ENCODE data around the gene KLF7.

Gene KLF7

GRCh38 chr2:207165121-207166038, at the start of gene KLF7:
TSS of gene KLF7 (minus strand) at chr2:207165948. CDS start at chr2:207165568, 380 bp downstream.
- in situ Hi-C loops (cut with MboI; ENCODE audit: low sequenced_read_pairs), result loop anchor here (10.0 to 25.0 kb wide), 2 partner anchors 181 to 297 kb away; no protein-coding TSS in a partner anchor
- H3K4me3 ChIP-seq, result peak within 1 kb of the TSS; percentile 66
- peak in 1 of 2 experiments; percentile 52 for DNase-seq (ENCODE audit: low spot score in 2 of 2)
- no peaks in the 10 kb centered on the region for H3K9me3 ChIP-seq
- H3K27me3 ChIP-seq (ENCODE audit: low read depth), result no peaks in the 10 kb centered on the region
- peaks cover 34% of the 10 kb centered on the region for H3K4me1 ChIP-seq
- no peaks in the 10 kb centered on the region for H3K36me3 ChIP-seq (replicated peaks)

DNA sequence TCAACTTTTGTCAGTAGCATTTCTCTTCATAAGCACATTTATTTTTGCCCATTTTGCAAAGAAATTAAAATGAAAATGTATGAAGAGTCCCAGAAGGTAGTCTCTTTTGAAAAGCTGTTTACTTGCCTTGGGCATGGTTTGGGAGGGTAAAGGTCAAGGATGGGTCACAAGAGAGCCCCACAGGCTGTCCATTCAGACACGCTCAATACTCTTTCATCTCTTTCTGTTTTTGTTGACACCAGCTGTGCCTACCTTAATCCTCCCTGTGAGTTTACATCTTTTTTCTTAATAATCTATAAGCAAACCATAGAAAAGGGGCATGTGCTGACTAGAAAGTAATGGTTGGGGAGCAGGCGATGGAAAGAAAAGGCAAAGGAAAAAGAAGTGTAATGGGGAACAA, 49.6 kb upstream of the KLF7 start:
- Histone ChIP-seq H3K4me1 (peaks cover 6% of the 10 kb centered on the region; the same call in 1 of the 2 replicates), H3K4me3 (no peak overlapping the region)
- in situ Hi-C loops (cut with MboI; ENCODE audit: low sequenced_read_pairs), result no loop called here

DNA sequence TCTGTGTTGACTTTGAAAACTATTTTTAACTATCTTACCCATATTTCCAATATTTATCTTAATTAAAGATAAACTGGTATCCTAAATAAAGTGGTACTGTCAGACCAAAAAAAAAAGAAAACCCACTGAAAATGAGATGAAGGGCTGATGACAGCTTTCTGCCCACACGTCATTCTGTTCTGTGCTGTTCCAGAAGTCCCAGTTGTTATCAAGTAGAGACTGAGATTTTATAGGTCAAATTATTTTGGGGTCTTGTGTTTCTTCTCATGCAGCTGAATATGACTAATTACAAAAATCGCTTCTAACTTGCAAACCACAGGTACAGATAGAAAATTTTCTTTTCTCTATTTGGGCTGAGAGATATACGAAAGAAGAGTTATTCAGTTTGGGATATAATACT, 48.7 kb upstream of the KLF7 start:
- Histone ChIP-seq H3K4me3 (no peak overlapping the region), H3K9me3 (0 out of 2 replicates have a peak, but pooled peaks cover 3% of the 10 kb centered on the region), H3K4me1 (peaks cover 6% of the 10 kb centered on the region; the same call in 1 of the 2 replicates), H3K27me3 (ENCODE audit: low read depth) (peaks cover 12% of the 10 kb centered on the region), H3K36me3 (replicated peaks) (no peaks in the 10 kb centered on the region)
- in situ Hi-C loops (cut with MboI; ENCODE audit: low sequenced_read_pairs), result no loop called here
- DNase-seq (ENCODE audit: low spot score in 2 of 2), result no peak

More for the DNA sequence above, 49.6 kb upstream of the KLF7 start:
- DNase-seq (ENCODE audit: low spot score in 2 of 2), result no peak
- 0 out of 2 replicates have a peak, but pooled peaks cover 3% of the 10 kb centered on the region for H3K9me3 ChIP-seq
- H3K27me3 ChIP-seq (ENCODE audit: low read depth), result peaks cover 12% of the 10 kb centered on the region
- H3K36me3 ChIP-seq (replicated peaks), result no peaks in the 10 kb centered on the region

DNA sequence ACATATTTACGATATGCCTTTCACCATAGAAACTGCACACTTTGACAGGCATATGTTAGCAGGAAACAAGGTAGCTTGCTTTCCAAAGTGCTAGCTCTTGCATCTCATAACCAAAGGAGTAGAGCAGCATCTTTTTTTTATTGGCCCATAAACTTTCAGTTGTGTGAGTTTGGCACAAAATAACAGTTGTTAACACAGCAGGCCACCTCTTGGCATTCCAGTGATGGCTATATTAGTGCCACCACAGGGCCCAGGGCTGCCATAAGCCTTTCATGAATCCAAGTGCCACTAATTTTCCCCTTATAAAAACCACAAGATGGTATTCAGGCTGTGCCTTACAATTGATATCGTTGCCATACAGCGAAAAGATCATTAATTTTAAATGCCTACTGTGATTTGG, 40.3 kb upstream of the KLF7 start:
- in situ Hi-C loops (cut with MboI; ENCODE audit: low sequenced_read_pairs), result no loop called here
- Histone ChIP-seq H3K9me3 (no peaks in the 10 kb centered on the region), H3K4me3 (no peak overlapping the region), H3K27me3 (ENCODE audit: low read depth) (no peaks in the 10 kb centered on the region), H3K36me3 (replicated peaks) (no peaks in the 10 kb centered on the region), H3K4me1 (no peaks in the 10 kb centered on the region)
- DNase-seq (ENCODE audit: low spot score in 2 of 2), result no peak

DNA sequence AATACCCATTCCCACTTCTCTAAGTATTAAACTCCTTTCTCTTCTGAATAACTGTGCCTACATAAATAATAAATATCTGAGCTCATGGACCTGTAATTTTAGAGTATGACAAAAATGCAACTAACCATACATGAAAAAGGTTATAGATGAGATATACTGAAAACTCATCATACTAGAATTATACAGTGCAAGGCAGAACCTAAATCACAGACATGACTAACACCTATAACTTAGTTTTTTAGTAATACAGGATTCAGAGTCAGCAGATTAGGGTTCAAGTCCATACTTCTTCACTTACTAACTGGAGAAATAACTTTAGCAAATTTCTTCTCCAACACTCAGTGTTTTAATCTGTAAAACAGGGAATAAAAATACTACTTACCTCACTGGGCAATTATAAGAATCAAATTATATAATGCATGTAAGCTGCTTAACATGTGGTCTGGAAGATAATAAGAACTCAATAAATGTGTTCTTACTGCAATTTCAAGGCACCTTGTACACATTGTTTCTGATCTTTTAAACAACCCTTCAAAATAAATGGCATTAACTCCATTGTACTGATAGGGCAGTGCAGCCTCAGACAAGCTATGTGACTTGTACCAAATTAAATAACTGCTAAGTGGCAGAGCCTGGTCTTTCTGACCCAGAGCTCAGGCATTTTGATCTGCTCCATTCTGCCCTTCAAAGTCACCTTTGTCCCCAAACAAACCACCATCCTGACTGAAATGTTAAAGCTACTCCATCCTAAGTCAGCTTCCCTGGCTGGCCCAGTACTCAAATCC, 39.6 kb upstream of the KLF7 start:
- in situ Hi-C loops (cut with MboI; ENCODE audit: low sequenced_read_pairs), result no loop called here
- H3K9me3 ChIP-seq, result no peaks in the 10 kb centered on the region
- no peak overlapping the region for H3K4me3 ChIP-seq
- H3K36me3 ChIP-seq (replicated peaks), result no peaks in the 10 kb centered on the region
- H3K27me3 ChIP-seq (ENCODE audit: low read depth), result no peaks in the 10 kb centered on the region
- no peaks in the 10 kb centered on the region for H3K4me1 ChIP-seq
- no peak for DNase-seq (ENCODE audit: low spot score in 2 of 2)

DNA sequence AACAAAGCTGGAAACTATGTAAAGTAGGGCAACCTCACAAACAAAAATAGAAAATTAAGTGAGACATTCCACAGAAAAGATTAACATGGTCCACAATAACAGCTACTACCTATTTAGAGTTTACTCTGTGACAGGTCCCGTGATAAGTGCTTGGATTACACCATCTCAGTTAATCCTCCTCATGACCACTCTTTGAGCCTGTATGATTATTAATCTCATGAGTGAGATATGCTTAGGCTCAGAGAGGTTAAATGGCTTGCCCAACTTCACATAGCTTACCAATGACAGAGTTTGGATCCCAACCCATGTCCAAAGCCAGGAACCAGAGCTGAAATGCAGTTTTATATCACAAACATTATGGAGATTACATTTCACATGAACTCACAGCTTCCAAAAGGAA, 37.3 kb upstream of the KLF7 start:
- Histone ChIP-seq H3K4me3 (no peak overlapping the region), H3K27me3 (ENCODE audit: low read depth) (no peaks in the 10 kb centered on the region), H3K4me1 (no peaks in the 10 kb centered on the region), H3K9me3 (no peaks in the 10 kb centered on the region), H3K36me3 (replicated peaks) (no peaks in the 10 kb centered on the region)
- in situ Hi-C loops (cut with MboI; ENCODE audit: low sequenced_read_pairs), result no loop called here
- DNase-seq (ENCODE audit: low spot score in 2 of 2), result no peak

- Histone ChIP-seq H3K4me3 (no peak overlapping the region), H3K27me3 (ENCODE audit: low read depth) (no peaks in the 10 kb centered on the region), H3K9me3 (no peaks in the 10 kb centered on the region), H3K36me3 (replicated peaks) (no peaks in the 10 kb centered on the region), H3K4me1 (no peaks in the 10 kb centered on the region)
- in situ Hi-C loops (cut with MboI; ENCODE audit: low sequenced_read_pairs), result no loop called here
- DNase-seq (ENCODE audit: low spot score in 2 of 2), result peak; percentile 44 to 62
Measured at GRCh38 chr2:207202645-207203044, 36.9 kb upstream of the KLF7 start.

GRCh38 chr2:207201416-207201815, 35.7 kb upstream of the KLF7 start:
- DNase-seq (ENCODE audit: low spot score in 2 of 2), result no peak
- in situ Hi-C loops (cut with MboI; ENCODE audit: low sequenced_read_pairs), result no loop called here
- Histone ChIP-seq H3K4me3 (no peak overlapping the region), H3K36me3 (replicated peaks) (no peaks in the 10 kb centered on the region), H3K27me3 (ENCODE audit: low read depth) (no peaks in the 10 kb centered on the region), H3K4me1 (no peaks in the 10 kb centered on the region), H3K9me3 (no peaks in the 10 kb centered on the region)

DNA sequence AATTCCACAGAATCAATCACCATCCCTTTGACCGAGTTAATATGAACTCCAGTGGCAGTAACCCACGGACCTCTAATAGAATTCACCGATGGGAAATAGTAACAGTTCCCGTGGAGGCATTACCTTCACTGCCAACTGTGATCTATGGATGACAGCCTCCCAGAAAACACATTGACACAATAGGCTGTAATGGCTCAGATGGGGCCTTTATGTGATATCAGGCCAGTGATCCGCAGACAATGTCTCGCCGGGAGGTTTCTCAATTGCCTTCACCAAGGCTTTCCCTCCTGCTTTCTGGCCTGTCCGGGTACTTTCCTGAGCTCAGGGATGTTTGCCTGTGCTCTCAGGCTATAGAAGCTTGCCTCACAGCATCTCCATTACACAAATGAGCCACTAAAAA, 34.4 kb upstream of the KLF7 start:
- Histone ChIP-seq H3K4me1 (no peaks in the 10 kb centered on the region), H3K36me3 (replicated peaks) (no peaks in the 10 kb centered on the region), H3K9me3 (no peaks in the 10 kb centered on the region), H3K27me3 (ENCODE audit: low read depth) (no peaks in the 10 kb centered on the region), H3K4me3 (no peak overlapping the region)
- DNase-seq (ENCODE audit: low spot score in 2 of 2), result no peak
- in situ Hi-C loops (cut with MboI; ENCODE audit: low sequenced_read_pairs), result no loop called here

GRCh38 chr2:207194028-207194427, 28.3 kb upstream of the KLF7 start:
- Histone ChIP-seq H3K36me3 (replicated peaks) (no peaks in the 10 kb centered on the region), H3K27me3 (ENCODE audit: low read depth) (peaks cover 10% of the 10 kb centered on the region), H3K4me3 (no peak overlapping the region), H3K9me3 (no peaks in the 10 kb centered on the region), H3K4me1 (no peaks in the 10 kb centered on the region)
- no peak for DNase-seq (ENCODE audit: low spot score in 2 of 2)
- in situ Hi-C loops (cut with MboI; ENCODE audit: low sequenced_read_pairs), result no loop called here

DNA sequence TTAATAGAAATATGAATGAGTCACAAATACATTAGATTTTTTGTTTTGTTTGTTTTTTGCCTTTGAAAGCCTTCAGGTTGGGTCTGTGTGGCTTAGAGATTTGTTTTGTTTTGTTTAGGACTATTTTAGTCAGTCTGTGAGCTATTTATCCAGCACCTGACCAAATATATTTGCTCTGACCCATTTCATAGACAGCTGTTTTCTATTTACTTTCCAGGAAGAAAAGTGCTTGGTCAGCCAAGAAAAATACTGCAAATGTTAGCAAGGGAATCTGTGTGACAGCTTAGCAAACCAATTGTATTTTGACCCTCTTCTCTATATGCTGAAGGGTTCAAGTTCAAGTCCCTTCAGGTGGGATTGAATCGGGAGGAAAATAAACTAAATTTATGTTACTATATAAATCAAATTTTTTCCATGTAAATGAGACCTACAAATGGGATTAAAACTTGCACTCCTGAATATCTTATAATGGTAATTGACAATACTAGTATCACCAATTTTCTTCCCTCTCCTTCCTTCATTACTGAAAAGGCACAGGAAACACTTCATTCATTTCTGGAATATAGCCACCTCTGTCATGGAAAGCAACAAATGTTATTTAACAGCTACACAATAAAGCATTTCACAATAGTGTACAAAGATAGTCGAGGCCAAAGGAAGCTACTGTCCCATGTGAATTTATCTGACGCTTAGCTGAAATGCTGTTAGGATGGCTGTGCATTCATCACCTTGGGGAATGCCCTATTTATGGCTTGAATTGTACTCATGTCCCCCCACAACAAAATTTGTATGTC, 23.1 kb upstream of the KLF7 start:
- no peak for DNase-seq (ENCODE audit: low spot score in 2 of 2)
- in situ Hi-C loops (cut with MboI; ENCODE audit: low sequenced_read_pairs), result no loop called here
- Histone ChIP-seq H3K4me3 (no peak overlapping the region), H3K9me3 (no peaks in the 10 kb centered on the region), H3K27me3 (ENCODE audit: low read depth) (peaks cover 10% of the 10 kb centered on the region), H3K4me1 (no peaks in the 10 kb centered on the region), H3K36me3 (replicated peaks) (no peaks in the 10 kb centered on the region)

DNA sequence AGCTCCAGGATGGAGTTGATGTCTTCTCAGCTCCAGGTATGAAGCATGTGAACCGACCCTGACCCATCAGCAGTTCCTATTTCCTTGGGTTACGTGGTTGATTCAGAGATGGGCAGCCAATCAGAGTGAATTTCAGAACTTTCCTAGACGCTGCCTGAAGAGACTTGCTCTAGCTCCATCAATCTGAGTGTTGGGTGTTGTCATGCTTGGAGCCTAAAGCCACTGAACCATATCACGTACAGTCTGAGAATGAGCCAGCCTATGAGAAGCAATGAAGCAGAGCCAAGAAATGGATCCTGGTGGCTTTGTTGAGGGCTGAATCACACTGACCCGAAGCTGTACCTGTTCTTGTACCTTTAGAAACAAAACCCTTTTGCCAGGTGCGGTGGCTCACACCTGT, 19.6 kb upstream of the KLF7 start:
- no peaks in the 10 kb centered on the region for H3K4me1 ChIP-seq
- no peaks in the 10 kb centered on the region for H3K9me3 ChIP-seq
- no peak for DNase-seq (ENCODE audit: low spot score in 2 of 2)
- H3K27me3 ChIP-seq (ENCODE audit: low read depth), result peaks cover 9% of the 10 kb centered on the region
- in situ Hi-C loops (cut with MboI; ENCODE audit: low sequenced_read_pairs), result no loop called here
- no peaks in the 10 kb centered on the region for H3K36me3 ChIP-seq (replicated peaks)
- H3K4me3 ChIP-seq, result no peak overlapping the region

GRCh38 chr2:207184768-207185167, 19.0 kb upstream of the KLF7 start:
- in situ Hi-C loops (cut with MboI; ENCODE audit: low sequenced_read_pairs), result no loop called here
- Histone ChIP-seq H3K9me3 (no peaks in the 10 kb centered on the region), H3K27me3 (ENCODE audit: low read depth) (peaks cover 4% of the 10 kb centered on the region), H3K36me3 (replicated peaks) (no peaks in the 10 kb centered on the region), H3K4me1 (no peaks in the 10 kb centered on the region), H3K4me3 (no peak overlapping the region)
- DNase-seq (ENCODE audit: low spot score in 2 of 2), result no peak

All from HAP-1 (cell line).